Right renal cortex interstitium (tissue), 3 donors: ENCODE measurements around the gene HOXB6. TPM values are rescaled to one million over a fixed set of nuclear protein-coding genes. Genes with fewer than 3 reads are reported as not detected.

Source experiments
- DNase-seq, 3 donors: peaks; one replicate each; pipeline ENCODE4 v3.0.0-alpha.2; 2013; ENCODE audit warnings: low read depth in 3 of 3, low spot score in 2 of 3
- polyA plus RNA-seq, 3 donors: library from polyadenylated mRNA; unstranded; fragments of 120-200 nt; gene quantifications; one replicate each; pipeline ENCODE4 v1.2.1, GENCODE V29; 2013; ENCODE audit not compliant: insufficient read length in 3 of 3

The HOXB6 gene
- polyA plus RNA-seq, 3 donors, result 69.6 to 81.4 (median 72.6) TPM

- DNase-seq, result no peak
Measured at GRCh38 chr17:48596735-48597527, 7.9 kb downstream of the HOXB6 start.

GRCh38 chr17:48596000-48596734 is 8.6 kb downstream of the HOXB6 start:
- no peak for DNase-seq

GRCh38 chr17:48595278-48595999 is 9.3 kb downstream of the HOXB6 start:
- no peak for DNase-seq

- no peak for DNase-seq
Measured at GRCh38 chr17:48594538-48595277, 10.1 kb downstream of the HOXB6 start.

- DNase-seq, result no peak
Measured at GRCh38 chr17:48593840-48594537, 10.8 kb downstream of the HOXB6 start.

- no peak for DNase-seq
Measured at GRCh38 chr17:48593126-48593829, 11.5 kb downstream of the HOXB6 start, which contains the start of gene HOXB5. HOXB5 (minus strand) TSS chr17:48593779; CDS start chr17:48593682, 97 bp downstream.

GRCh38 chr17:48592577-48592976 is 12.2 kb downstream of the HOXB6 start:
- DNase-seq, result no peak

GRCh38 chr17:48592057-48592514 is 12.7 kb downstream of the HOXB6 start:
- DNase-seq, result no peak

GRCh38 chr17:48591255-48592056 is 13.3 kb downstream of the HOXB6 start:
- DNase-seq, result no peak

GRCh38 chr17:48590607-48591161 is 14.1 kb downstream of the HOXB6 start:
- DNase-seq, result no peak

GRCh38 chr17:48589831-48590606 is 14.8 kb downstream of the HOXB6 start, which contains the start of gene HOXB3:
HOXB3 (minus strand) TSS chr17:48590241; CDS start chr17:48552474, 37,767 bp downstream.
- DNase-seq, result peak in 2 of 3 donors; percentile 92

- DNase-seq, result no peak
Measured at GRCh38 chr17:48589060-48589830, 15.5 kb downstream of the HOXB6 start.

GRCh38 chr17:48588528-48588927 is 16.3 kb downstream of the HOXB6 start:
- DNase-seq, result no peak

- DNase-seq, result no peak
Measured at GRCh38 chr17:48588074-48588415, 16.7 kb downstream of the HOXB6 start.

GRCh38 chr17:48587276-48588073 is 17.3 kb downstream of the HOXB6 start:
- no peak for DNase-seq
